ENCODE measurements around the gene OSBPL3.

DNA sequence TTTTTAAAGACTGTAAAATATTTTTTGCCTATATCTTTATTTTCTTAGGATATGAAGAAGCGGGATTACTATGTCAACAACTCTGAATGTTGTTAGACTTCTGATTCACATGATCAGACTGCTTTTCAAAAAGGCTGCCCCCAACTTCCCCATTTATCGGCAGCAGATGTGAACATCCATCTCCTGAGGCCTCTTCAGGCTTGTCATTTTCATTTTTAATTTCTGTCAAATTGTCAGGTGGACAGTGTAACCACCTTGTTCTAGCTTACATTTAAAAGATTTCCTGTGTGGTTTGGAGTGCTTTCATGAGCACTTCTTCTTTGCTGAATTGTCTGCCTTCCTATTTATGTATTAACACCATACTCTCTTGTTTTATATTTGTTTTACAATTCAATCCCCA, 143.9 kb downstream of the OSBPL3 start:
- TF ChIP-seq, protein P1, sequence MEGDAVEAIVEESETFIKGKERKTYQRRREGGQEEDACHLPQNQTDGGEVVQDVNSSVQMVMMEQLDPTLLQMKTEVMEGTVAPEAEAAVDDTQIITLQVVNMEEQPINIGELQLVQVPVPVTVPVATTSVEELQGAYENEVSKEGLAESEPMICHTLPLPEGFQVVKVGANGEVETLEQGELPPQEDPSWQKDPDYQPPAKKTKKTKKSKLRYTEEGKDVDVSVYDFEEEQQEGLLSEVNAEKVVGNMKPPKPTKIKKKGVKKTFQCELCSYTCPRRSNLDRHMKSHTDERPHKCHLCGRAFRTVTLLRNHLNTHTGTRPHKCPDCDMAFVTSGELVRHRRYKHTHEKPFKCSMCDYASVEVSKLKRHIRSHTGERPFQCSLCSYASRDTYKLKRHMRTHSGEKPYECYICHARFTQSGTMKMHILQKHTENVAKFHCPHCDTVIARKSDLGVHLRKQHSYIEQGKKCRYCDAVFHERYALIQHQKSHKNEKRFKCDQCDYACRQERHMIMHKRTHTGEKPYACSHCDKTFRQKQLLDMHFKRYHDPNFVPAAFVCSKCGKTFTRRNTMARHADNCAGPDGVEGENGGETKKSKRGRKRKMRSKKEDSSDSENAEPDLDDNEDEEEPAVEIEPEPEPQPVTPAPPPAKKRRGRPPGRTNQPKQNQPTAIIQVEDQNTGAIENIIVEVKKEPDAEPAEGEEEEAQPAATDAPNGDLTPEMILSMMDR (optimal IDR thresholded peaks at IDR 0.05 in 1 of 3, IDR thresholded peaks at IDR 0.05 in 1 of 3, conservative IDR thresholded peaks at IDR 0.05 in 1 of 3; ENCODE audit: extremely low read depth in 1 of 3, insufficient read depth in 2 of 3, low read length in 3 of 3) = no peak
- no peak for TF ChIP-seq EZH2 (IDR thresholded peaks at IDR 0.05; ENCODE audit: low read length)
